ENCODE data around the gene TUBB3.
"Not testable (repeated sequence)": the region's sequence is repeated elsewhere in the genome, so short reads cannot be mapped to it uniquely, and the experiment has no call there.

TUBB3 gene

GRCh38 chr16:89912627-89913026 lies 10.5 kb upstream of the TUBB3 start:
- no peak for TF ChIP-seq Cebpa-rat (IDR thresholded peaks at IDR 0.05)
- Histone ChIP-seq H4K20me1 (peaks cover 16 to 66% (median 46%) of the 10 kb centered on the region in 11 experiments; a peak in 18 of 22 replicates), H3K4me1 (peaks cover 25 to 65% (median 47%) of the 10 kb centered on the region in 10 experiments), H3K4me3 (no peak overlapping the region), H3K36me3 (peaks cover 46 to 58% (median 54%) of the 10 kb centered on the region in 11 experiments), H3K4me2 (peak overlapping the region in 2 of 11 experiments; percentile 16 to 26; a peak in 3 of 22 replicates), H3K9me3 (replicated peaks in 1 of 11) (peaks cover 0 to 7% (median 0%) of the 10 kb centered on the region in 11 experiments; a peak in 7 of 22 replicates), H3K9ac (0 out of 22 replicates have a peak overlapping the region, but pooled peaks of 1 of the 11 experiments have one; percentile 2), H3K27me3 (no peaks in the 10 kb centered on the region), H3K27ac (no peak overlapping the region)

- Histone ChIP-seq H3K4me2 (no peak overlapping the region), H3K36me3 (peaks cover 39 to 53% (median 47%) of the 10 kb centered on the region in 11 experiments), H3K4me3 (no peak overlapping the region), H3K9ac (no peak overlapping the region; a peak in 1 of 22 replicates), H4K20me1 (peaks cover 16 to 66% (median 46%) of the 10 kb centered on the region in 11 experiments; a peak in 18 of 22 replicates), H3K4me1 (peaks cover 35 to 74% (median 58%) of the 10 kb centered on the region in 10 experiments), H3K27ac (no peak overlapping the region), H3K27me3 (no peaks in the 10 kb centered on the region), H3K9me3 (replicated peaks in 1 of 11) (no peaks in the 10 kb centered on the region)
- no peak for TF ChIP-seq Cebpa-rat (IDR thresholded peaks at IDR 0.05)
Observed at GRCh38 chr16:89913408-89914387, 9.4 kb upstream of the TUBB3 start.

GRCh38 chr16:89914642-89915285 lies 8.4 kb upstream of the TUBB3 start:
- peaks cover 14 to 60% (median 38%) of the 10 kb centered on the region in 11 experiments; a peak in 18 of 22 replicates for H4K20me1 ChIP-seq
- H3K4me2 ChIP-seq; H3K27ac ChIP-seq; H3K9me3 ChIP-seq (replicated peaks in 1 of 11); H3K27me3 ChIP-seq; H3K4me3 ChIP-seq: not testable (repeated sequence)
- H3K4me1 ChIP-seq = peaks cover 43 to 74% (median 64%) of the 10 kb centered on the region in 10 experiments
- 0 out of 22 replicates have a peak overlapping the region, but pooled peaks of 1 of the 11 experiments have one; percentile 6 for H3K9ac ChIP-seq
- H3K36me3 ChIP-seq = peaks cover 29 to 43% (median 37%) of the 10 kb centered on the region in 11 experiments

GRCh38 chr16:89915303-89916232 lies 7.6 kb upstream of the TUBB3 start:
- H3K4me2 ChIP-seq = peak overlapping the region in 4 of 11 experiments; percentile 0 to 20 (median 14); a peak in 3 of 22 replicates
- peaks cover 24 to 36% (median 31%) of the 10 kb centered on the region in 11 experiments for H3K36me3 ChIP-seq
- 0 out of 22 replicates have a peak overlapping the region, but pooled peaks of 1 of the 11 experiments have one; percentile 6 for H3K9ac ChIP-seq
- peaks cover 10 to 60% (median 34%) of the 10 kb centered on the region in 11 experiments; a peak in 17 of 22 replicates for H4K20me1 ChIP-seq
- no peaks in the 10 kb centered on the region for H3K9me3 ChIP-seq (replicated peaks in 1 of 11)
- H3K4me3 ChIP-seq = no peak overlapping the region
- H3K27me3 ChIP-seq = no peaks in the 10 kb centered on the region
- 0 out of 22 replicates have a peak overlapping the region, but pooled peaks of 1 of the 11 experiments have one; percentile 3 for H3K27ac ChIP-seq
- peaks cover 46 to 74% (median 64%) of the 10 kb centered on the region in 10 experiments for H3K4me1 ChIP-seq
- no peak for TF ChIP-seq Cebpa-rat (IDR thresholded peaks at IDR 0.05)

DNA sequence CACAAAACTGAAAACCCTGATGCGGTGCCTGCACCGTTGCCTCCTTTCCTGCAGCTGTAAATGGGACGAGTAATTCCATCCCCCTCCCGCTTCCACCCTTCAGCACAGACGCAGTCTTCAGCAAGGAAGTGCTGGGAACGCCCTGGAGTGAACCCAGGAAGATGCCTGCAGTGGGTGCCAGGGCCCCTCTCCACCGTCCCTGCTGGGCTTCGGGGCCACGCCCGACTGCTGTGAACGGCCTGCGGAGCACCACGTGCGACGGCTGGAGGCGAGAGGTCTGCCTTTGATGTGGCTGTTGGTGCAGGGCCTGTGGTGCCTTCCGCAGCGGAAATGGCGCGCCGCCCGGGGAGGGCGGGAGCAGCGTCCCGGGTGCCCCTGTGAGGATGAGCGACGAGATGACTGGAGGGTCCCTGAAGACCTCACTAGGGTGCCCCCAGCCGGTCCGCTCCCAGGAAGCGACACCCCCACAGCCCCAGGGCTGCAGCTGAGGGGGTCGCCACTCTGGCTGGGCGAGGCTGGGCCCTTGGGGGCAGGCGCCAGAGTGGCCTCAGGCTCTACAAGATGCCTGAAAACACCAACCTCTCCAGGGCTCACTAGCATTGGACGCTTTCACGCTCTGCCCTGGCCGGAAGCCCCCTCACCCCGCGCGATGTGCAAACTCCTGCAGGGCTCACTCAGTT lies 5.2 kb upstream of the TUBB3 start:
- Histone ChIP-seq H3K9ac (peak overlapping the region; percentile 43 to 79 (median 74)), H3K4me2 (peak overlapping the region; percentile 88 to 100 (median 98))

DNA sequence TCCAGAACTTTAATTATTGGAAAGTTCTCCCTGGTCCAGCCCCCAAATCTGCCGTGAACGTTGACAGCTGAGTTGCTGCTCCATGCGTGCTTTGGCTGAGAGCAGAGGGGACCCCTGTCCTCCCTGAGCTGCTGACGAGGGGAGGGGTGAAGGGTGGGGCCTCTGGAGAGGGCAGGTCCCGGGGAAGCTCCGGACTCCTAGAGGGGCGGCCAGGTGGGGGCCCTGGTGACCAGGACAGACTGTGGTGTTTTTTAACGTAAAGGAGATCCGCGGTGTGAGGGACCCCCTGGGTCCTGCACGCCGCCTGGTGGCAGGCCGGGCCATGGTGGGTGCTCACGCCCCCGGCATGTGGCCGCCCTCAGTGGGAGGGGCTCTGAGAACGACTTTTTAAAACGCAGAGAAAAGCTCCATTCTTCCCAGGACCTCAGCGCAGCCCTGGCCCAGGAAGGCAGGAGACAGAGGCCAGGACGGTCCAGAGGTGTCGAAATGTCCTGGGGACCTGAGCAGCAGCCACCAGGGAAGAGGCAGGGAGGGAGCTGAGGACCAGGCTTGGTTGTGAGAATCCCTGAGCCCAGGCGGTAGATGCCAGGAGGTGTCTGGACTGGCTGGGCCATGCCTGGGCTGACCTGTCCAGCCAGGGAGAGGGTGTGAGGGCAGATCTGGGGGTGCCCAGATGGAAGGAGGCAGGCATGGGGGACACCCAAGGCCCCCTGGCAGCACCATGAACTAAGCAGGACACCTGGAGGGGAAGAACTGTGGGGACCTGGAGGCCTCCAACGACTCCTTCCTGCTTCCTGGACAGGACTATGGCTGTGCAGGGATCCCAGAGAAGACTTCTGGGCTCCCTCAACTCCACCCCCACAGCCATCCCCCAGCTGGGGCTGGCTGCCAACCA lies 4.4 kb upstream of the TUBB3 start, which contains the start of gene MC1R:
Gene MC1R (plus strand): TSS at position 410 of the 895 bp plus-strand sequence. CDS start 397 bp downstream, at position 807.
- peak within 1 kb of the TSS; percentile 88 to 100 (median 98) for H3K4me2 ChIP-seq
- peak within 1 kb of the TSS; percentile 43 to 84 (median 74) for H3K9ac ChIP-seq
- H3K9me3 ChIP-seq (replicated peaks in 1 of 11) = no peaks in the 10 kb centered on the region
- peak within 1 kb of the TSS; percentile 22 to 87 (median 80); a peak in 21 of 22 replicates for H3K27ac ChIP-seq
- peaks cover 0 to 42% (median 7%) of the 10 kb centered on the region in 11 experiments; a peak in 15 of 22 replicates for H4K20me1 ChIP-seq
- peak within 1 kb of the TSS; percentile 46 to 66 (median 56) for H3K4me3 ChIP-seq
- H3K36me3 ChIP-seq = peaks cover 0 to 6% (median under 1%) of the 10 kb centered on the region in 11 experiments; a peak in 8 of 22 replicates
- peaks cover 53 to 82% (median 78%) of the 10 kb centered on the region in 10 experiments for H3K4me1 ChIP-seq
- no peak for TF ChIP-seq Cebpa-rat (IDR thresholded peaks at IDR 0.05)
- no peaks in the 10 kb centered on the region; a peak in 2 of 22 replicates for H3K27me3 ChIP-seq

More for the DNA sequence above, 5.2 kb upstream of the TUBB3 start:
- Histone ChIP-seq H3K4me1 (peaks cover 53 to 79% (median 75%) of the 10 kb centered on the region in 10 experiments), H3K4me3 (peak overlapping the region; percentile 46 to 66 (median 56)), H3K27ac (peak overlapping the region; percentile 22 to 87 (median 80); a peak in 21 of 22 replicates), H4K20me1 (peaks cover 0 to 45% (median 11%) of the 10 kb centered on the region in 11 experiments; a peak in 14 of 22 replicates), H3K27me3 (no peaks in the 10 kb centered on the region), H3K9me3 (replicated peaks in 1 of 11) (no peaks in the 10 kb centered on the region), H3K36me3 (peaks cover 6 to 13% (median 8%) of the 10 kb centered on the region in 11 experiments; a peak in 18 of 22 replicates)
- no peak for TF ChIP-seq Cebpa-rat (IDR thresholded peaks at IDR 0.05)
